GOT3 (cell line): ENCODE results near the gene MEF2A.
"Not testable (repeated sequence)": the region's sequence is repeated elsewhere in the genome, so short reads cannot be mapped to it uniquely, and the experiment has no call there.

Experiments used
- DNase-seq: peaks from one replicate; lab custom pipeline; 2025; ENCODE audit warnings: mixed read lengths; lab: John Stamatoyannopoulos, UW

The MEF2A gene

GRCh38 chr15:99731336-99732123 is 165.7 kb downstream of the MEF2A start:
- DNase-seq = no peak

GRCh38 chr15:99732124-99732750 is 166.5 kb downstream of the MEF2A start:
- DNase-seq = no peak

GRCh38 chr15:99732751-99733267 is 167.0 kb downstream of the MEF2A start:
- no peak for DNase-seq

GRCh38 chr15:99733268-99734039 is 167.7 kb downstream of the MEF2A start, which contains the start of gene LYSMD4:
Gene LYSMD4, minus strand, starts transcription at chr15:99733437. Its CDS starts 1,438 bp downstream, at chr15:99731999.
- peak; percentile 84 for DNase-seq

- not testable (repeated sequence) for DNase-seq
Measured at GRCh38 chr15:99734040-99734291, 168.2 kb downstream of the MEF2A start.

- no peak for DNase-seq
Measured at GRCh38 chr15:99734575-99734974, 168.8 kb downstream of the MEF2A start.

- no peak for DNase-seq
Measured at GRCh38 chr15:99735868-99736267, 170.1 kb downstream of the MEF2A start.

GRCh38 chr15:99736702-99737101 is 170.9 kb downstream of the MEF2A start:
- DNase-seq = no peak

- no peak for DNase-seq
Measured at GRCh38 chr15:99738021-99738847, 172.4 kb downstream of the MEF2A start.

- no peak for DNase-seq
Measured at GRCh38 chr15:99741835-99742234, 176.1 kb downstream of the MEF2A start.

- DNase-seq = no peak
Measured at GRCh38 chr15:99744142-99744541, 178.4 kb downstream of the MEF2A start.

GRCh38 chr15:99745370-99746086 is 179.7 kb downstream of the MEF2A start:
- DNase-seq = no peak

GRCh38 chr15:99749386-99749785 is 183.6 kb downstream of the MEF2A start:
- no peak for DNase-seq

- not testable (repeated sequence) for DNase-seq
Measured at GRCh38 chr15:99750326-99750725, 184.5 kb downstream of the MEF2A start.

- no peak for DNase-seq
Measured at GRCh38 chr15:99752556-99752955, 186.8 kb downstream of the MEF2A start.

GRCh38 chr15:99753066-99753465 is 187.3 kb downstream of the MEF2A start:
- no peak for DNase-seq

- no peak for DNase-seq
Measured at GRCh38 chr15:99755692-99756409, 190.1 kb downstream of the MEF2A start.

GRCh38 chr15:99762288-99762687 is 196.5 kb downstream of the MEF2A start:
- DNase-seq = no peak

- DNase-seq = no peak
Measured at GRCh38 chr15:99763827-99764226, 198.0 kb downstream of the MEF2A start.

- no peak for DNase-seq
Measured at GRCh38 chr15:99764522-99764921, 198.7 kb downstream of the MEF2A start.
